ENCODE results near the gene MAP1LC3C. TPM values are rescaled to one million over a fixed set of nuclear protein-coding genes. Genes with fewer than 3 reads are reported as not detected.

MAP1LC3C gene
- total RNA-seq, 4 donors from 2014 or later: 1.00 to 6.5 (median 1.1) TPM; not detected in 1

- in situ Hi-C loops (cut with MboI; ENCODE audit: low pct_ligation_motif_present in 1 of 4, low pct_unique_long_range_greater_than_20kb in 1 of 4, low sequenced_read_pairs in 3 of 4): loop anchor here in 2 of 4 donors (25.0 kb wide), 1 partner anchor 367 kb away; no protein-coding TSS in a partner anchor
- 92% methylated on average over 18 of the region's 18 CpGs; no CpG with 5 or more reads in 1 of the 2 donors for WGBS, 2 donors (ENCODE audit: low coverage in 1 of 2)
- no peak for TF ChIP-seq CTCF (IDR thresholded peaks at IDR 0.05)
- no peak for TF ChIP-seq POLR2A (IDR thresholded peaks at IDR 0.05)
- TF ChIP-seq EP300 (IDR thresholded peaks at IDR 0.05; ENCODE audit: low read depth): no peak
- TF ChIP-seq POLR2AphosphoS5 (IDR thresholded peaks at IDR 0.05): no peak
Observed at GRCh38 chr1:241979071-241979470, 19.8 kb downstream of the MAP1LC3C start.

GRCh38 chr1:241976229-241976628 lies 22.7 kb downstream of the MAP1LC3C start:
- in situ Hi-C loops (cut with MboI; ENCODE audit: low pct_ligation_motif_present in 1 of 4, low pct_unique_long_range_greater_than_20kb in 1 of 4, low sequenced_read_pairs in 3 of 4): loop anchor here in 2 of 4 donors (25.0 kb wide), 1 partner anchor 364 kb away; no protein-coding TSS in a partner anchor

More at GRCh38 chr1:241979071-241979470, 19.8 kb downstream of the MAP1LC3C start:
- no peak for DNase-seq
- Histone ChIP-seq H3K36me3 (no peaks in the 10 kb centered on the region), H3K9me3 (no peaks in the 10 kb centered on the region), H3K4me1 (no peaks in the 10 kb centered on the region), H3K4me3 (no peak overlapping the region), H3K27me3 (no peaks in the 10 kb centered on the region), H3K27ac (no peak overlapping the region)
- intact Hi-C loops (cut with DNase I; ENCODE audit: low total_unique reads): no loop called here

GRCh38 chr1:241972703-241973369 lies 26.1 kb downstream of the MAP1LC3C start:
- 54 to 60% methylated on average over 6 of the region's 6 CpGs for WGBS, 2 donors (ENCODE audit: low coverage in 1 of 2)
- Histone ChIP-seq H3K4me1 (no peaks in the 10 kb centered on the region), H3K9me3 (no peaks in the 10 kb centered on the region), H3K4me3 (no peak overlapping the region), H3K27ac (no peak overlapping the region), H3K36me3 (no peaks in the 10 kb centered on the region), H3K27me3 (no peaks in the 10 kb centered on the region)
- intact Hi-C loops (cut with DNase I; ENCODE audit: low total_unique reads): no loop called here
- DNase-seq: no peak
- no peak for TF ChIP-seq EP300 (IDR thresholded peaks at IDR 0.05; ENCODE audit: low read depth)
- no peak for TF ChIP-seq CTCF (IDR thresholded peaks at IDR 0.05)
- TF ChIP-seq POLR2AphosphoS5 (IDR thresholded peaks at IDR 0.05): no peak
- TF ChIP-seq POLR2A (IDR thresholded peaks at IDR 0.05): no peak
- in situ Hi-C loops (cut with MboI; ENCODE audit: low pct_ligation_motif_present in 1 of 4, low pct_unique_long_range_greater_than_20kb in 1 of 4, low sequenced_read_pairs in 3 of 4): no loop called here

More at GRCh38 chr1:241976229-241976628, 22.7 kb downstream of the MAP1LC3C start:
- Histone ChIP-seq H3K4me3 (no peak overlapping the region), H3K27me3 (no peaks in the 10 kb centered on the region), H3K9me3 (no peaks in the 10 kb centered on the region), H3K4me1 (no peaks in the 10 kb centered on the region), H3K36me3 (no peaks in the 10 kb centered on the region), H3K27ac (no peak overlapping the region)
- no peak for TF ChIP-seq EP300 (IDR thresholded peaks at IDR 0.05; ENCODE audit: low read depth)
- no peak for TF ChIP-seq CTCF (IDR thresholded peaks at IDR 0.05)
- TF ChIP-seq POLR2A (IDR thresholded peaks at IDR 0.05): no peak
- TF ChIP-seq POLR2AphosphoS5 (IDR thresholded peaks at IDR 0.05): no peak
- DNase-seq: no peak
- WGBS, 2 donors (ENCODE audit: low coverage in 1 of 2): 29 to 65% methylated on average over 1 to 6 of the region's 6 CpGs
- intact Hi-C loops (cut with DNase I; ENCODE audit: low total_unique reads): no loop called here

- 43 to 60% methylated on average over 3 to 4 of the region's 4 CpGs for WGBS, 2 donors (ENCODE audit: low coverage in 1 of 2)
- intact Hi-C loops (cut with DNase I; ENCODE audit: low total_unique reads): no loop called here
- TF ChIP-seq POLR2AphosphoS5 (IDR thresholded peaks at IDR 0.05) (no peak), EP300 (IDR thresholded peaks at IDR 0.05; ENCODE audit: low read depth) (no peak), CTCF (IDR thresholded peaks at IDR 0.05) (no peak), POLR2A (IDR thresholded peaks at IDR 0.05) (no peak)
- in situ Hi-C loops (cut with MboI; ENCODE audit: low pct_ligation_motif_present in 1 of 4, low pct_unique_long_range_greater_than_20kb in 1 of 4, low sequenced_read_pairs in 3 of 4): no loop called here
- Histone ChIP-seq H3K9me3 (no peaks in the 10 kb centered on the region), H3K4me1 (no peaks in the 10 kb centered on the region), H3K36me3 (no peaks in the 10 kb centered on the region), H3K27ac (no peak overlapping the region), H3K4me3 (no peak overlapping the region), H3K27me3 (no peaks in the 10 kb centered on the region)
- no peak for DNase-seq
Observed at GRCh38 chr1:241968611-241969010, 30.3 kb downstream of the MAP1LC3C start.

All from transverse colon (tissue), 4 donors.